ENCODE measurements around the gene ZNF79.
"Not testable (repeated sequence)": the region's sequence is repeated elsewhere in the genome, so short reads cannot be mapped to it uniquely, and the experiment has no call there.

The ZNF79 gene

GRCh38 chr9:127457191-127457878 is 33.2 kb downstream of the ZNF79 start:
- DNase-seq (ENCODE audit: low spot score) (no peak), ATAC-seq (ENCODE audit: low read depth) (no peak)
- Histone ChIP-seq H3K4me1 (ENCODE audit: insufficient read depth, poor library complexity, severe bottlenecking) (no peaks in the 10 kb centered on the region), H3K4me3 (ENCODE audit: severe bottlenecking) (no peak overlapping the region), H3K36me3 (ENCODE audit: low read depth) (peaks cover 66% of the 10 kb centered on the region), H3K27me3 (ENCODE audit: insufficient read depth, poor library complexity, severe bottlenecking) (no peaks in the 10 kb centered on the region), H3K9me3 (ENCODE audit: severe bottlenecking) (no peaks in the 10 kb centered on the region), H3K27ac (ENCODE audit: poor library complexity, severe bottlenecking) (no peak overlapping the region)
- TF ChIP-seq CTCF (IDR thresholded peaks at IDR 0.05; ENCODE audit: poor library complexity, severe bottlenecking): no peak

- no peak overlapping the region for H3K27ac ChIP-seq (ENCODE audit: poor library complexity, severe bottlenecking)
- DNase-seq (ENCODE audit: low spot score) (no peak), ATAC-seq (ENCODE audit: low read depth) (no peak)
- no peaks in the 10 kb centered on the region for H3K9me3 ChIP-seq (ENCODE audit: severe bottlenecking)
- H3K36me3 ChIP-seq (ENCODE audit: low read depth): peaks cover 71% of the 10 kb centered on the region
- no peaks in the 10 kb centered on the region for H3K27me3 ChIP-seq (ENCODE audit: insufficient read depth, poor library complexity, severe bottlenecking)
- H3K4me1 ChIP-seq (ENCODE audit: insufficient read depth, poor library complexity, severe bottlenecking): no peaks in the 10 kb centered on the region
- no peak overlapping the region for H3K4me3 ChIP-seq (ENCODE audit: severe bottlenecking)
- TF ChIP-seq CTCF (IDR thresholded peaks at IDR 0.05; ENCODE audit: poor library complexity, severe bottlenecking): no peak
These were observed 34.7 kb downstream of the ZNF79 start for GRCh38 chr9:127458921-127459320.

- Histone ChIP-seq H3K27me3 (ENCODE audit: insufficient read depth, poor library complexity, severe bottlenecking) (no peaks in the 10 kb centered on the region), H3K27ac (ENCODE audit: poor library complexity, severe bottlenecking) (no peak overlapping the region), H3K4me1 (ENCODE audit: insufficient read depth, poor library complexity, severe bottlenecking) (no peaks in the 10 kb centered on the region), H3K4me3 (ENCODE audit: severe bottlenecking) (no peak overlapping the region), H3K9me3 (ENCODE audit: severe bottlenecking) (no peaks in the 10 kb centered on the region), H3K36me3 (ENCODE audit: low read depth) (peaks cover 60% of the 10 kb centered on the region)
- DNase-seq (ENCODE audit: low spot score) (no peak), ATAC-seq (ENCODE audit: low read depth) (no peak)
- TF ChIP-seq CTCF (IDR thresholded peaks at IDR 0.05; ENCODE audit: poor library complexity, severe bottlenecking): no peak
These were observed 39.2 kb downstream of the ZNF79 start for GRCh38 chr9:127463382-127463781.

- H3K4me3 ChIP-seq (ENCODE audit: severe bottlenecking): no peak overlapping the region
- H3K36me3 ChIP-seq (ENCODE audit: low read depth): peaks cover 58% of the 10 kb centered on the region
- H3K27me3 ChIP-seq (ENCODE audit: insufficient read depth, poor library complexity, severe bottlenecking): no peaks in the 10 kb centered on the region
- no peak for TF ChIP-seq CTCF (IDR thresholded peaks at IDR 0.05; ENCODE audit: poor library complexity, severe bottlenecking)
- no peaks in the 10 kb centered on the region for H3K4me1 ChIP-seq (ENCODE audit: insufficient read depth, poor library complexity, severe bottlenecking)
- H3K9me3 ChIP-seq (ENCODE audit: severe bottlenecking): no peaks in the 10 kb centered on the region
- H3K27ac ChIP-seq (ENCODE audit: poor library complexity, severe bottlenecking): no peak overlapping the region
- DNase-seq (ENCODE audit: low spot score) (no peak), ATAC-seq (ENCODE audit: low read depth) (no peak)
These were observed 39.7 kb downstream of the ZNF79 start for GRCh38 chr9:127463911-127464310.

- not testable (repeated sequence) for H3K27ac ChIP-seq (ENCODE audit: poor library complexity, severe bottlenecking); ATAC-seq (ENCODE audit: low read depth); H3K4me1 ChIP-seq (ENCODE audit: insufficient read depth, poor library complexity, severe bottlenecking); H3K27me3 ChIP-seq (ENCODE audit: insufficient read depth, poor library complexity, severe bottlenecking); H3K9me3 ChIP-seq (ENCODE audit: severe bottlenecking); H3K4me3 ChIP-seq (ENCODE audit: severe bottlenecking); DNase-seq (ENCODE audit: low spot score)
- peaks cover 49% of the 10 kb centered on the region for H3K36me3 ChIP-seq (ENCODE audit: low read depth)
These were observed 42.3 kb downstream of the ZNF79 start for GRCh38 chr9:127466407-127466917.
